Keratinocyte (primary cell): ENCODE results near the gene ADGRD1.

Source experiments
- CTCF ChIP-seq, 3 experiments: IDR thresholded peaks in 1 of 3; conservative IDR thresholded peaks in 1 of 3; optimal IDR thresholded peaks in 1 of 3; 2 replicates in 2 of 3; 3 replicates in 1 of 3; pipeline versions ENCODE3 to v1.5.1; 2011; ENCODE audit warnings: low read length in 3 of 3, mild to moderate bottlenecking in 3 of 3, moderate library complexity in 2 of 3, control low read depth in 1 of 3, inconsistent platforms in 1 of 3; ENCODE audit not compliant: insufficient read depth in 2 of 3; ENCODE audit errors: extremely low read depth in 1 of 3
- EZH2 ChIP-seq: IDR thresholded peaks from one replicate; pipeline ENCODE4 v1.6.1; 2012; ENCODE audit warnings: inconsistent platforms, mild to moderate bottlenecking, low read length, moderate library complexity

GRCh38 chr12:131141514-131141913 is 187.8 kb downstream of the ADGRD1 start:
- TF ChIP-seq CTCF (optimal IDR thresholded peaks at IDR 0.05 in 1 of 3, IDR thresholded peaks at IDR 0.05 in 1 of 3, conservative IDR thresholded peaks at IDR 0.05 in 1 of 3; ENCODE audit: extremely low read depth in 1 of 3, insufficient read depth in 2 of 3, low read length in 3 of 3) (no peak), EZH2 (no peak)
